ENCODE results near the gene B3GNT8.
A peak's percentile ranks its signal among the peaks of the same experiment; 100 is the strongest.

The B3GNT8 gene

DNA sequence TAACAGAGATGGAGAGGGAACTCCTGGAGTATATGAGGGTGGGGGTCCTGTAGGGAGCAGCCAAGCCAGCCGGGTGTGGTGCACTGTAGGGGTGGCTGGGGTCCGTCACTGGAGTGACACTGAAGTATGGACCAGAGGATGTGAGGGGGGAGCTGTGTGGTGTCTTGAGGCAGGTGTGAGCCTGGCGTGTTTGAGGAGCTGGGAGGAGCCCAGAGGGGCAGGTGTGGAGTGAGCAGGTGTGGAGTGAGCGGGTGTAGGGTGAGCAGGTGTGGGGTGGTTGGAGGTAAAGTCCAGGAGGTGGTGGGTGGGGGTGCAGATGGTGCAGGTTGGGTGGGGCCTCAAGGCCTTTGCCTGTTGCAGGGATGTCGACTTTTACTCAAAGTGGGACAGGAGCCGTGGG is 5.9 kb downstream of the B3GNT8 start:
- no peak overlapping the region for H3K4me3 ChIP-seq (ENCODE audit: low read depth, low read length)
- TF ChIP-seq CTCF (IDR thresholded peaks at IDR 0.05; ENCODE audit: low read depth, low read length) (no peak), POLR2A (IDR thresholded peaks at IDR 0.05; ENCODE audit: extremely low read depth, insufficient read length) (no peak), MYC (IDR thresholded peaks at IDR 0.05; ENCODE audit: low read depth, low read length) (no peak)
- TF ChIP-seq, protein P1, sequence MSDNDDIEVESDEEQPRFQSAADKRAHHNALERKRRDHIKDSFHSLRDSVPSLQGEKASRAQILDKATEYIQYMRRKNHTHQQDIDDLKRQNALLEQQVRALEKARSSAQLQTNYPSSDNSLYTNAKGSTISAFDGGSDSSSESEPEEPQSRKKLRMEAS (IDR thresholded peaks at IDR 0.05; ENCODE audit: low read depth, low read length), result no peak
- no peak for DNase-seq (ENCODE audit: low read depth)

DNA sequence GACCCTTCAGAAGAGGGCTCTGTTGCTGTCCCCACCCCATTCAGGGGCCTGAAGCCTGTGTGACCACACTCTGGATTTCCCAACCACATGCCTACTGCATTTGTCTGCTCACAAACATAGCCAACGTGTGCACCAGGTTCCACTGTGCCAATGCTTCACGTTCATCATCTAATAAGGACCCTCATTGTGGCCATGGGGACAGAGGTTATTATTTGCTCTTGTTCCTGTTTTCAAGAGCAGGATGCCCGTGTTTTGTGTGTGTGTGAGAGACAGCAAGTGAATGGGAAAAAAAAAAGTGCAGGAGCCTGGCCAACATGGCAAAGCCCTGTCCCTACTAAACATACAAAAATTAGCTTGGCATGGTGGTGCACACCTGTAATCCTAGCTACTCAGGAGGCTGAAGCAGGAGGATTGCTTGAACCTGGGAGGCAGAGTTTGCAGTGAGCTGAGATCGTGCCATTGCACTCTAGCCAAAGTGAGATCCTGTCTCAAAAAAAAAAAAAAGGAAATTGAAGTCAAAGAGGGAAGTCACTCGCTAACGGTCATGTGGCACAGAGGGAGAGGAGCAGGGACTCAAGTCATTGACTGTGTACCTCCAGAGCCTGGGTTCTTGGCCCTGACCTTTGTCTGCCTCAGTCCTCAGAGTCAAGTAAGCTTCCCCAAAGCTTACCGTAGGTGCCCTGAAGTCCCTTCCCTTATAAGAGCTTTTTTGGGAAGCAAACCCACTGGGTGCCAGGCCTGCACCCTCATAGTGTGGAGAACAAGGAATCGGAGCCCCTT is 6.9 kb downstream of the B3GNT8 start:
- DNase-seq (ENCODE audit: low read depth), result peak; percentile 85
- TF ChIP-seq, protein P1 (IDR thresholded peaks at IDR 0.05; ENCODE audit: low read depth, low read length), result peak; percentile 32; the same call in 1 of the 2 replicates
- TF ChIP-seq CTCF (IDR thresholded peaks at IDR 0.05; ENCODE audit: low read depth, low read length) (no peak), MYC (IDR thresholded peaks at IDR 0.05; ENCODE audit: low read depth, low read length) (0 out of 2 replicates have a peak, but pooled peaks have one; percentile 10)
- H3K4me3 ChIP-seq (ENCODE audit: low read depth, low read length), result no peak overlapping the region

DNA sequence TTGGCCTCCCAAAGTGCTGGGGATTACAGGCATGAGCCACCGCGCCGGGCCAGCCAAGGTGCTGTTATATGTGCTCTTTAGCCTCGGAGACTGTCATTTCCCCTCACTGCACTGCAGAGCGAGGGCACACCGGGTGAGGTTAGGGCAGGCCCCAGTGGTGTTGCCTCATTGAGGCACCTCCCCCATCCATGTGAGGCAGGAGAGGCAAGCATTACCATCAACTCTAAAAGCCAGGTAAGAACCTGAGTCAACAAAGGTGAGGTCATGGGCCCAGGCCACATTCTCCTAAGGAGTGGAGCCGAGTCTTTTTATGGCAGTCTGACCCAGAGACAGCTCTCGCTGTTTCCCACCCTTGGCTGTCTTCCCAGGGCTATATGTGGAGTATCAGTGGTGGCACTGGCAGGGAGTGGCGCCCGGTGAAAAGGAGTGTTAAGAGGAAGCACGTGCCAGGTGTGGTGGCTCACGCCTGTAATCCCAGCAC is 10.9 kb downstream of the B3GNT8 start:
- DNase-seq (ENCODE audit: low read depth), result peak; percentile 44
- TF ChIP-seq CTCF (IDR thresholded peaks at IDR 0.05; ENCODE audit: low read depth, low read length) (no peak), POLR2A (IDR thresholded peaks at IDR 0.05; ENCODE audit: extremely low read depth, insufficient read length) (no peak), MYC (IDR thresholded peaks at IDR 0.05; ENCODE audit: low read depth, low read length) (no peak)
- TF ChIP-seq, protein P1 (IDR thresholded peaks at IDR 0.05; ENCODE audit: low read depth, low read length), result no peak
- no peak overlapping the region for H3K4me3 ChIP-seq (ENCODE audit: low read depth, low read length)

- no peak overlapping the region for H3K4me3 ChIP-seq (ENCODE audit: low read depth, low read length)
- TF ChIP-seq MYC (IDR thresholded peaks at IDR 0.05; ENCODE audit: low read depth, low read length), result no peak
- DNase-seq (ENCODE audit: low read depth), result no peak
Measured at GRCh38 chr19:41415154-41415571, 12.0 kb downstream of the B3GNT8 start.

GRCh38 chr19:41414461-41414860 is 12.7 kb downstream of the B3GNT8 start:
- TF ChIP-seq CTCF (IDR thresholded peaks at IDR 0.05; ENCODE audit: low read depth, low read length), result no peak

DNA sequence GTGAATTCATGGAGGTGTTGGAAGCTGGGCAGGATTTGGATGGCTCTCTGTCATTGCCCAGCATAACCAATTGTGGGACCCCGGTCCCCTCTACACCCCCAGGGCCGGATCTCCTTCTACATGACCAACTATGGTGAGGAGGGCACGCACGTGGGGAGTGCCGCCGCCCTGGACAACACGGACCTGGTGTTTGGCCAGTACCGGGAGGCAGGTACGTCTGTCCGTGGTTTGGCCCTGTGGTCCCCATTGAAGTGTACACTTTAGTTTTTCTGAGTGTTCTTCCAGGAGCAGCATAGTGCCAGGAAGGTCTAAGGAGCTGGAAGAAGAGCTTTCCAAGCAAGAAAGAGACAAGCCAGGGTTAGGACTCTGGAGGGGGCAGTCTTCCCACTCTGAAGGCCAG is 13.2 kb downstream of the B3GNT8 start:
- H3K4me3 ChIP-seq (ENCODE audit: low read depth, low read length), result no peak overlapping the region
- no peak for TF ChIP-seq CTCF (IDR thresholded peaks at IDR 0.05; ENCODE audit: low read depth, low read length)
- TF ChIP-seq, protein P1 (IDR thresholded peaks at IDR 0.05; ENCODE audit: low read depth, low read length), result no peak

More at GRCh38 chr19:41414461-41414860, 12.7 kb downstream of the B3GNT8 start:
- H3K4me3 ChIP-seq (ENCODE audit: low read depth, low read length), result no peak overlapping the region
- DNase-seq (ENCODE audit: low read depth), result no peak

More for the DNA sequence above, 13.2 kb downstream of the B3GNT8 start:
- no peak for DNase-seq (ENCODE audit: low read depth)
